ENCODE data around the gene PI16.
A peak's percentile ranks its signal among the peaks of the same experiment; 100 is the strongest.
"Not testable (repeated sequence)": the region's sequence is repeated elsewhere in the genome, so short reads cannot be mapped to it uniquely, and the experiment has no call there.

PI16 gene

DNA sequence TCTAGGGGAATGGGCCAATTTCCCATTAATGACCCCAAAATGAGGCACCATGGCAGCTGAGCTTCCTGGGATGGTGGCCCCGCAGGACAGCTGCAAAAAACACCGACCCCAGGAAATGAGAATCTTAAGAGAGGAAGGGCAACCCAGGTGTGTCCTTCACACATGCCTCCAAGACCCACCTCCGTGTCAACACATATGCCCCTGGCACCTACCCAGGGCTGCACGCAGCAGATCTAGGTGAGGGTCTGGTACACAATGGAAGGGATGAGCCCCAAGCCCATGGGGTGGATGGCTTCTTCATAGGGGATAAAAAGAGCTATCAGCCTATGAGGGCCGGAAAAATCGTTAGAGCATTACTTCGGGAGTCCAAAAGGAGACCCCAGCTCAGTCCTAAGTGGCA is 22.0 kb downstream of the PI16 start:
- no peak for DNase-seq

DNA sequence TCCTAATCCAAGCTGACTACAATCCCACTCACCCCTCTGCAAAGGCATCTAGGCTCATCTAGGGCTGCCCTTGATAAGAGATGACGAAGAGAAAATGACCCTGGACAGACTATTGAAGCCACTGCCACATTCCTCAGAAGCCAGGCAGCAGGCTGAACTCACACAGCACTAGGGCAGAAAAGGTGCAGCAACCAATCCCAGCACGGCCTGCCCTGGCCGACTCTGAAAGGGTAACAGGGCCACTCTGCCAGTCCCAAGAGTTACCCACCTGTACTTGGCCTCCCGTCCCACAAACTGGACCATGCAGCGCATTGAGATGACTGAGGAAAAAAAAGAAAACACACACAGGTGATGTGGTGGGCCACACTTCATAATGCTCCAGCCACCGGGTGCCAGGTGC is 22.4 kb downstream of the PI16 start:
- DNase-seq, result no peak

DNA sequence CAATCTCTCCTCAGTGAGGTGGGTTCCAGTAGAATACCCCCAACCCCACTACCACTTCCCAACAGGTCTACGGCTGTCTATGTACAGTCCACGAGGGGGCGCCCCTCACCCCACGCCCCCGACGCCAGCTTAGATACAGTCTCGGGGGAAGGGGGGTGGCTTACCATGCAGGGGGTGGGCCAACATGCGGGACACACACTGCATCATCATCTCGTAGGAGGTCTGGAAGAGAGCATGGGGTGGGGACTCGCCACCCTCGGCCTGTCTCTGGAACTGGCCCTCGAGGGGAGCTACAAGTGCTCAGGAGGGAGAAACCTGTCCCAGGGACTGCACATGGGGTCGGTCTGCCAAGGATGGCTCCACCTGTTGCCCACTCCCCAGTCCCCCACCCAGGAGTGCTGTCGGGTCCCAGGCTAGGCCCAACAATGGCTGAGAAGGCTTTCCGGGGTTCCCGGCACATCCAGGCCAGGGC is 23.0 kb downstream of the PI16 start:
- no peak for DNase-seq

DNA sequence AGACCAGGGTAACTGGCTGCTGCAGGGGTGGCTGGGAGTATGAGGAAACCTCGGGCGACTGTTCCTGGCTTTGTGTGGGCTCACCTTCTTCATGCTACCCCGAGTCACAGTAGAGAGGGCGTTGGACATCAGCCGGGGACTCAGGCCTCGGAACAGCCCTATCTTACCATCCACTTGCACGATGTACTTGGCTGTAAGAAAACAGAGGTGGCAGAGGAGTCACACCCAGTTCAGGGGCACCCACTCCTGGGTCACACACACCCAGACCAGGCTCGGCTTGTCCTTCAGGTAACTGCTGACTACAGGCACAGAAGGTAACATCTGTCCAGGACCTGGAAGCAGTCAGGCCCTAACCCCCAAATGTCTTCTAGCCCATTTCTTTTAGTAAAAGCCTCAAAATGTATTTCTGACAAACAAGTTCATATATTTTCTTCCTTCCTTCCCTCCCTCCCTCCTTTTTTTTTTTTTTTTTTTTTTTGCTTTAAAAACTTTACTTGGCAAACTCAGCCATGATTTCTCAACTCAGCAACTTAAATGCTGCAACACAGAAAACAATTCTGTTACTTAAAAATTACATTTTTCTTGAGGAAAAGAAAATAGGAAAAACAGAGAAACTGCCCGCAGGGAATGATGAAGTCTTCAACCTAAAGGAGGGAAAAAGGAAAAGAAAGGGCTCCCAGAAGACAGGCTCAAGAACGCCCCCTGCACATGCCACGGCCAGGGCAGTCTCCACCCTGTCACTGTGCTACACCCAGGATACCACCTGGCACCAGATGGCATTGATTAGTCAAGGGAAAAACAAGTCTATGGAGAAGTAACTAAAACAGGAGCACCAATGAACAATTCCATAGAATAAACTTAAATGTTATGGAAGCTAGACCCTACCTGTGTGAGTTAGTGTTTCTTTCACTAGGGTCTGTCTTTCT is 24.1 kb downstream of the PI16 start:
- DNase-seq, result no peak

DNA sequence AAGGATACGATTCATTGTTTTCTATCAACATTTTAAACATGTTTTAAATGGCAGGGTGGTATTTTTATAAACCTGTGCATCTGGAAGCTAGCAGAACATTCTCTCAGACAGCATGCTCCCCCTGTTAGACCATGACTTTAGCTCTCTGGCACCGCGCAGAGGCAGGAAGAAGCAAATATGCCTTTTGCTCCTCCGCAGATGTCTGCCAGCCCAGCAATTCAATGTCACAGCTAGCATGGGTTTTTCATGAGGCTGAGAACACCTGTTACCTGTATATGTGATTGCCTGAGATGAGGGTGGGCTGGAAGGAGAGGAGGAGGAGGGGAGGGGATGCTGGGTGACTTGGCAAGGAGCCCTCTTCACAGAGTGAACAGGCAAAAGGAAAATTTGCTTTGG is 24.8 kb downstream of the PI16 start:
- DNase-seq, result peak; percentile 63 to 80

DNA sequence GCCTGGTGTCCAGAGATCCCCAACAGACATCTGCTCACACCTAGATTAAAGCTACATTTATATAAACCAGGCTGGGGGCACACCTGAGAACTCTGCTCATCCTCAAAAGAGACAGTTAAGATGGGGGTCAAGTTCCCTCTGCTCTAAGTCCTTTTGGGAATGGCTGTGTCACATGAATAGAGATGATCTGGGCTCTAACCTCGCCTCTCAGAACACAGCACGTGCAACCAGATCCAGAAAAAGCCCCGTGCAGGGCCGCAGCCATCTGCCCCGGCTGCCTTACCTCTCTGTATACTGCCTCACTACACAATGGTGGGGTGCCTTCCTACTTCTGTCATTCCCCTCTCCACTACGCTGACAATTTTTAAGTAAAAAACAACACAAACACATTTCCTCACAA is 25.6 kb downstream of the PI16 start:
- DNase-seq, result no peak

DNA sequence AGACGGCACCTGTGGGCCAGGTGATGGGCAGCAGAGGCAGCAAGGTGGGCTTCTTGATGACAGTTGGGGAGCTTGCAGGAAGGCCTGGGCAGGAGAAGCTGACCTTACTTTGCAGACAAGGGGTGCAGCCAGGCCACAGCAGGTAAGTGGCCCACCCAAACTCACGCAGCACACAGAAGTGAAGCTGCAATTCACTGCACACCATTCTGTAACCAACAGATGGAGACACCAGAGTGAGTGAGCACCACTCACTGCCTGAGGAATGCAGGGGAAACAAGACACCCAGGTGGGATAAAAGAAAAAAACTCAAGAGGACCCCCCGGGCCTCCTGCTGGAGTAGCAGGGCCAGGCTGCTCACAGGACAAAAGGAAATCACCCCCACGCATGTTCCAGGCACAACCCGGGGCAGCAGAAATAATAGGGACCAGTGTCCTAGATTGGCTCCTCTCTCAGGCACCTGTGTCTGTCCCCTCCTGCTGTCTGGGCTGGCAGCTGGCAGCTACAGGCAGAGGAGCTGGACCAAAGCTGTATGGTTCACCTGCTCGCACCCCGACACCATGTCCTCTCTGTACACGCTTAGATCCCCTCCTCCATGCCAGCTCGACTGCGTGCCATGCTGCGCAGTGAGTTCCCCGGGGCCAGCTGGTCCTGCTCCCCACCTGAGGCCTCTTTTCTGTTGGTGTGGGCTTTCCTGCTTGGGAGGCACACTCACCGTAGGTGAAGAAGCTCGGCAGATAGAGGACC is 26.5 kb downstream of the PI16 start:
- DNase-seq, result peak; percentile 18 to 52

DNA sequence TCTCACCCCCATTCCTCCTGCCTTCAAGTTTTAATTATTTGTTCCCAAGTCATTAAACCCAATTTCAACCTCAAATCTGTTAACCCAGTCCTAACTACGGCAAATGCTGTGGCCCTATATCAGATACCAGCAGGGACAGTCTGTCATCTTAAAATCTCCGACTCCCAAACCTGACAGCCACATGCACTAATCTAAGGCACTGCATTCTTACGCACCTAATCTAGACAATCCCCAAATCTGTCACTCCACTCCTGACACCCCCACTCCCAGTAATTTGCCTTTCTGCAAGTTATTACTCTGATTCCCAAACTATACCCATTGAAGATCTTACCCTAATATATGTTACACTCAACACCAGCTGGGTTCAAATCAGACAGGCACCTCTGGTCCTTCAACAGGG is 29.0 kb downstream of the PI16 start:
- no peak for DNase-seq

DNA sequence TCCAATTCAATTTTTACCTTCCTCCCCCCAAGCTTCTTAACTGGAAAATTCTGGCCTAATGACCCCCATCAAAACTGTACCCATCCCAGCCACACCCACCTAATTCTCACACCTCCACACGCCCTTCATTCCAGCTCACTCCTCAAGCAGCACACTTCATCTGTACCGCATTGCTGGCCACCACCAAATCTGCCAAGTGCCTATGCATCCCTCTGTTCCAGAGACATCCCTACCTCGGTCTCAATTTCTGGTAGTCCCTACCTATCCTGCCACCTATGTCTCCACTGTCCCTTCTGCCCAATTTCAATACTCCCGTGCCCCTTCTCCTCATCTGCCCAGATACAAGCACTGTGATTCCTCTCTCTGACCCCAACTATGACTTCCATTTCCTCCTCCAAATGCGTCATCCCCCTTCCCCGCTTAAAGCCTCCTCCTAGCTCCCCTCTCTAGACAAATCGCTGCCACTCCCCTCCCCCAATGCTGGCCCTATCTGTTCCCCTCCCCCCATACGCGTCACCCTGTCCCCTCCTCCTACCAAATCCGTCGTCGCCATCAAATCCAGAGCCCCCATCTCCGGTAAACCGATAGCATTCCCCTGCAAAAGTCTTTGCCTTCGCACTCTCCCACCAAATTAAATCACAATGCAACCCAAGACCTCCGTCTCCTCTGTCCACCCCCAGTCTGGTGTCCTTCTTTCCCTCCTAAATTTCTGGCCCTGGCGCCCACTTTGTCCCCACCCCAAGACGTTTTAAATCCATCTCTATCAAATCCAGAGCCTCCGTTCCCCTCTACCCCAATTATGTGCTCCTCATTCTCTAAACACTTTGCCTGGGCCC is 30.3 kb downstream of the PI16 start:
- peak; percentile 7 to 22 for DNase-seq

DNA sequence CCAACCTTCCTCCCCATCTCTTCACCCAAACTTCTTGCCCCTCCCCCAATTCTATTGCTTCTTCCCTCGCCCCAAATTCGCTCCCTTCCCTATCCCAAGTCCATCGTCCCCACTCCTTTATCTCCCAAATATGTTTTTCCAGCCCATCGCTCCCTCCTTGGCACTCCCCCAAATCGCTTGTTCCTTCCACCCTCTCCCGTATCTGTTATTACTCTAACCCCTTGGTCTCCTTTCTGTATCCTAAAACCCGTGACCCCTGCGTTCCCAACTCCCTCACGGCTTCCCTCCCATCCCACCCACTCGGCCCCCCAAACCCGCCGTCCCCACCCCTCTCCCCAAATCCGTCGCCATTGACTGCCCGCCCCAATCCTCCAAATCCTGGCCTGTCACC is 30.9 kb downstream of the PI16 start:
- no peak for DNase-seq

DNA sequence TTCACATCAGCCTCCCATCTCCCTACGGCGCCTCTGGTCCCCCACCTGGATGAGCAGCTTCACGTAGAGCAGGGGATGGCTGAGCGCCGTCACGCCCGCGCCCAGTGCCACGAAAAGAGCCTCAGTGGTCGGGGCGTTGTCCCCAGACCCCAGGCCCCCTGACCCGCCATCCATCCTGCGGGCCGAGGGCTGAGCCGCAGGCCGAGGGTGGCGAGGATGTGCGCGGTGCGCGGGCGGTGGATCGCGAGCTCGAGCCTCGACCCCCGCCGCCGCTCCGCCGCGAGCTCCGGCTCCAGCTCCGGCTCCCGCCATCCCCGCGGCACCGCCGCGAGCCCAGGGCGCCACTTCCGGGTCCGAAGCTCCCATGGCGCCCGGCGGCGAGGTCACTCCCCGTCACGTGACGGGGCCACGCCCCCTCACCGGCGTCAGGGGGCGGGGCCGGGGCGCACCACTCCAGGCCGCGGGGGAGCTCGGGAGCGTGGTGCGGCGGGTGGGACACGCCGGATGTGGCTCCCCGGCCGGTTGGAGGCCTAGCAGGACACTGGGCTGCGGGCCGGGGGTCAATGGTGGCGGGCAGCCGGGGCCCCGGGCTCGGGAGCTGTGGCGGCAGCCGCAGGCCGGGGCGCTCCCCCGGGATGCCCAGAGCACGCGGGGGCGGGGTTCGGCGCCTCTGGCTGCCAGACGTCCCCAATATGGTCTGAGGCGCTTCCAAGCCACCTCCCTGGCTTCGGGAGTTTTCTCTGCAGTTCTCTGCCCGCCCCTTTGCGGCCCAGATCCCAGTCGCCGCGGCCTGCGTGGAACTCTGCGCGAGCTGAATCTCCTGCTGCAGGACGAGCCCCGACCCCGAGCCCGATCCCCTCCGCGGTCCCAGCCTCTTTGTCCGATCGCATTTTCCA is 31.5 kb downstream of the PI16 start, which contains the start of gene MTCH1:
TSS of gene MTCH1 (minus strand) at position 389 of the 896 bp plus-strand sequence. CDS start at position 366, 23 bp downstream.
- peak; percentile 86 to 88 for DNase-seq

DNA sequence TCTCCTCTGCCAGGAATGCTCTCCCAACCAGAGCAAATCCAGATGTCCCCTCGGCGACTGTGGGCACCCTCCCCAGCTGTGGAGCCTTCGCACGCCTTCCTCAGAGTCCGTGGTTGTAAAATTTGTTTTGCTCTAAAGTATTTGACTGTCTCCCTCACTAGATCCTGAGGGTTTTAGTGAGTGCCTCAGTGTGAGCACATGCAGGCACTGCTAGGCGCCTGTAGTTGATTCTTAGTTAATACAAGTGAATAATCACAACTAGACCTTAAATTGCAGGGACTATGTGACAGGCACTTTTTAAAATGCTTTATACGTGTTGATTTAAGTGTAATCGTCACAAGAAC is 32.1 kb downstream of the PI16 start:
- no peak for DNase-seq

DNA sequence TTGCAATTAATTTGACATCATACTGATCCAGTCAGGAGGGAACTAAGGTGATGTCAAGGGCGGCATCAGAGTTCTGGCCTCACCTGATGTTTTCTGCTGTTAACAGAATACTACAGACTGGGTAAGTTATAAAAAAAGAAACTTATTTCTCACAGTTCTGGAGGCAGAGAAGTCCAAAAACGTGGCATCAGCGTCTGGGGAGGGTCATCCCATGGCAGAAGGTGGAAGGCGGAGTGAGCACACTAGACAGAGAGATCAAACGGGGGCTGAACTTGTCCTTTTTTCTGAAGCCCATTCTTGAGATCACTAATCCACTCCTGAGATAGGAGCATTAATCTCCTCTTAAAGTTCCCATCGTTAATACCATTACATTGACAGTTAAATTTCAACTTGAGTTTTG is 34.7 kb downstream of the PI16 start:
- DNase-seq, result no peak

DNA sequence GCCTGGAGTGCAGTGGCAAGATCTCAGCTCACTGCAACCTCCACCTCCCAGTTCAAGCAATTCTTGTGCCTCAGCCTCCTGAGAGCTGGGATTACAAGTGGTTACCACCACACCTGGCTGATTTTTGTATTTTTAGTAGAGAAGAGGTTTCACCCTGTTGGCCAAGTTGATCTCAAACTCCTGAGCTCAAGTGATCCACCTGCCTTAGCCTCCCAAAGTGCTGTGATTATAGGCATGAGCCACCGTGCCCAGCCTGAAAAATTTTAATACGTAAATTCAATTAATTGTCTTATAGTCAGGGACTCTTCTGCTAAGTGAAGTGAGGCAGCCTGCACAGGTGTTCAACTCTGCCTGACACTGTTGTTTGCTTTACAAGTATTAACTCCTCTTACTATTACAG is 35.9 kb downstream of the PI16 start:
- DNase-seq, result not testable (repeated sequence)

DNA sequence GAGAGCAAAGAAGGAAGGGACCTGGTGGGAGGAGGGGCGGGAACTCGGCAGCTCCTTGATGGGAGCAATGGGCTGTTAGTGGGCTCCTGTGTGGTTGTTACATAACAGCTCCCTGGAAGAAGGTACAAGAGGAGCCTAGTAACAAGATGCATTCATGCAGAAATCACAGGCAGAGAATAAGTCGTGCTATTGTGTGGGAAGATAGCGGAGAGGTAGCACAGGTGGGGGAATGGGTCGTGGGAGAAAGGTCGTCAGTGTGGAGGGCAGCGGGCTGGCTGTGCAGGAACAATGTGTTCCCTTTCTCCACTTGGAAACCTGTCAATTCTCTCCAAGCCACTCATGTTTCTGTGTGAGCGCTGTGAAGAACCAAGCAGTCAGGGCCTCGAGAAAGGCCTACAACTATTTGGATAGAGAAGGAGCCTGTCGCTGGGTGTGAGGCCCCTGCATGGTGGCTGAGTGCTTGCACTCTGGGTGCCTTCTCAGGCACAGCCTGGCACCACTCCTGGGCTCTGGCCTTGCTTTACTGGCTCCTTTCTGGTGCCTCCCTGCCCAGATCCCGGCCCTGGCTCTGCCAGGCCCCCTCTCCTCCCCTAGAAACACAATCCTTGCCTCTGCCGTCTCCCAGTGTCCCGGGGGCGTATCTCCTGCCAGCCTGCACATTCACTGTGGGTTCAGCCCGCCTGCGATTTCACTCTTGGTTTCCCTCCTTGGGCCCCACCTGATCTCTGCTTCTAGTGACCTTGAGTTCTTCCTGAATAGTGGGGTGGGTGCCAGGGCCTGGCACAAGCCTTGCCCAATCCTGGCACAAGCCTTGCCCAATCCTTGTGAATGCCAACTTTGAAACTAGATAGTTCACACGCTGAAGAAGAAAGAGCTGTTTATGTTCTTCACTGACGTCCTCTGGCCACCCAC is 43.5 kb downstream of the PI16 start:
- no peak for DNase-seq

DNA sequence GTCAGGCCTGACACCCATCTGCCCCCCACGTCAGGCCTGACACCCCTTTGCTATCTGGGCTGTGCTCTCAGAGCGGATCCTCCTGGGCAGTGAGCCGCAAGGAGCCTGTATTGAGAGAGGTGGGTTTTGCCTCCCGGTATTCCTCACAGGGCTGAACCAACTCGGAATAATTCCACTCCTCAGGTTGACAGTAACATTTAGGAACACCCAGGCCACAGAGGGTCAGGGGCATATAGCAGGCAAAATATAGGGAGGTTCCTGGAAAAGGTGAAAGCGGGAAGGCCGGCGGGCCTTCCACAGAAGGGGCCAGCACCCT is 44.1 kb downstream of the PI16 start:
- DNase-seq, result no peak

DNA sequence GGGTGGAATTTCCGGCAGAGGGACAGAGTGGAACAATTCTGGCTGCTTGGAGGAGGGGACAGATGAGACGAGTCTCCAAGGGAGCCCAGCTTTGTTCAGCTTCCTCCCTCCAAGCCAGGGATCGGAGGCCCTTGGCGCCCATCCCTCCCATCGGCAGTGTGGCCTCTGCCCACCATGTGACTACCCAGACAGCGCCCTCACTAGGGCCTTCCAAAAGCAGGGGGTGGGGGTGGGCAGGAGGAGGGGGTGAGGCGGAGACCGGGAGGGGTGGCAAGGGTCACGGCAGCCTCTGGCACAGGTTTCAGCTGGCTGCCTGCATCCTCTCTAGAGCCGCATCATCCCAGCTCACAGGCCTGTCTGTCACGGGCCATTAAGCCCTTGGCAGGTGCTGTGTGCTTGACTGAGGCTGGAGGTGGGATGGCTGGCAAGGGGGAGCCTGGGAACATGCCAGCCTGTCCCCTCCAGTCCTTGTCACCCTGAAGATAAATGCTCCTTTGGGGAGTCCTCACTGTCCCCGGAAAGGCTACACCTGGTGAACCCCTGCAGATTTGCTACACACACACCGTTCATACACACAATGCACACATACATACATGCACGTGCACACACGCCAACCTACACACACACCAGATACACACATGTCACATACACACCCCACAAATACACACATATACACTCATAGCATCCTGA is 44.7 kb downstream of the PI16 start:
- DNase-seq, result peak; percentile 25 to 69

DNA sequence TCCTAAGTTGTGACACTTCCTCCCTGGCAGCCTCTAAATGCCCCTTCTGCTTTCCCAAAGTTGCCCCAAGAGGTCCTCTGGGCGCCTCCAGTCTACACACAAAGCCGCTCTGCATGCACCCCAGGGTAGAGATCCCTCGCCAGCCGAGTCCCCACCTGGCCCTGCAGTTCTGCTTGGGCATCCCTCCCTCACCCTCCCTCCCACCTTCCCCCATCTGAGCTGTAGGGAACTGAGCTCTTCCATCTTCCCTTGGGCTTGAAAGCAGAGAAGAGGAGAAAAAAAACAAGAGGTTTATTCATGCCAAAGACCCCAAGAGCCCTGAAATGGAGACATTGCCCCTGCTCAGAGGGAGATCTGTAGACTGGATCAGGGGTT is 45.2 kb downstream of the PI16 start:
- DNase-seq, result peak in 1 of 2 experiments; percentile 46

DNA sequence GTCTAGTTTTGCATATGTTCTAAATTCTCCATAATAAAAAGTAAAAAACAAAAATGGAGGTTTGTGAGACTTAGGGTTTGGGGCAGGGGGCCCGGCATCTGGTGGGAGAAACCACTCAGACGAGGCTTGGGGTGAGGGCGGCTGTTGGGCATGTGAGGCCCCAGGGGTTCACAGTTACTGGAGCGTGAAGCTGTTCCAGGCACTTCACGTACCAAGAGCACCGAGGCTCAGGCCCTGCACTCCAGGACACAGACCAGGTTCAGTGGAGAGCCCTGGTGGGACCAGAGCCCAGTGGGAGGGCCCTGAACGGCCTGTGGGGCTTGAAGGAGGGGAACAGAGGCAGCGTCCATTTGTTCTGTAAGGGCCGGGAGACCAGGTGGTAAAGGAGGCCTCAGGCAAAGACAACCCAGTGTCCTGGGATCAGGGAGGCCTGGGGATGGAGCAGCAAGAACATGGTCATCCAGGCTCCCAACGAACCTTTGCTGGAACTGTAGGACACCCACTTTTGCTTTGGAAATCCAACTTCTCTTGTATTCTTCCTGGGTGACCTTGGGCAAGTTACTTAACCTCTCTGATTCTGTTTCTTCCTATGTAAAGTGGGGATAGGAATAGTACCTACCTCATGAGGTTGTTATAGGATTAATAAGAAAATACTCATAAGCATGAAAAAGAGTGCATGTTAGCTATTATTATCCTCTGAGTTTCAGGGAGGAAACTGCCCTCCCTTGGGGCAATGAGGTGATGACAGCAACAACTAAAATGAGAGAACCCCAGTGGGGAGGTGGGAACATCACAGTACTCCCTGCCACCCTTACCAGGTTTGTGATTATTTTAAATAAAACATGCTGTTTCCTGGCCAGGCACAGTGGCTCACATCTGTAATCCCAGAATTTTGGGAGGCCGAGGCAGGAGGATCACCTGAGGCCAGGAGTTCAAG is 49.8 kb downstream of the PI16 start:
- no peak for DNase-seq
